ENCODE measurements around the gene LHX4.

Gene LHX4

GRCh38 chr1:180311011-180311730 is 81.1 kb downstream of the LHX4 start:
- Histone ChIP-seq H3K9me3 (ENCODE audit: low read length) (no peaks in the 10 kb centered on the region), H3K4me3 (ENCODE audit: low read depth in 1 of 2, low read length in 2 of 2) (no peak overlapping the region), H3K9ac (ENCODE audit: low read length) (no peak overlapping the region)

GRCh38 chr1:180312926-180313325 is 82.9 kb downstream of the LHX4 start:
- Histone ChIP-seq H3K36me3 (ENCODE audit: insufficient read depth, low read length) (no peaks in the 10 kb centered on the region), H3K4me1 (ENCODE audit: insufficient read depth, low read length) (no peaks in the 10 kb centered on the region), H3K9ac (ENCODE audit: low read length) (no peak overlapping the region), H3K27ac (ENCODE audit: low read depth, low read length) (no peak overlapping the region), H3K27me3 (ENCODE audit: control insufficient read depth in 1 of 2, insufficient read depth in 2 of 2, low read length in 2 of 2) (no peaks in the 10 kb centered on the region), H3K4me3 (ENCODE audit: low read depth in 1 of 2, low read length in 2 of 2) (no peak overlapping the region), H3K9me3 (ENCODE audit: low read length) (no peaks in the 10 kb centered on the region)

More at GRCh38 chr1:180311011-180311730, 81.1 kb downstream of the LHX4 start:
- Histone ChIP-seq H3K27ac (ENCODE audit: low read depth, low read length) (no peak overlapping the region), H3K36me3 (ENCODE audit: insufficient read depth, low read length) (no peaks in the 10 kb centered on the region), H3K4me1 (ENCODE audit: insufficient read depth, low read length) (no peaks in the 10 kb centered on the region), H3K27me3 (ENCODE audit: control insufficient read depth in 1 of 2, insufficient read depth in 2 of 2, low read length in 2 of 2) (no peaks in the 10 kb centered on the region)

- Histone ChIP-seq H3K27me3 (ENCODE audit: control insufficient read depth in 1 of 2, insufficient read depth in 2 of 2, low read length in 2 of 2) (no peaks in the 10 kb centered on the region), H3K27ac (ENCODE audit: low read depth, low read length) (no peak overlapping the region), H3K4me3 (ENCODE audit: low read depth in 1 of 2, low read length in 2 of 2) (no peak overlapping the region), H3K9ac (ENCODE audit: low read length) (no peak overlapping the region), H3K36me3 (ENCODE audit: insufficient read depth, low read length) (no peaks in the 10 kb centered on the region), H3K9me3 (ENCODE audit: low read length) (no peaks in the 10 kb centered on the region), H3K4me1 (ENCODE audit: insufficient read depth, low read length) (no peaks in the 10 kb centered on the region)
Measured at GRCh38 chr1:180327089-180327488, 97.0 kb downstream of the LHX4 start.

All from muscle layer of colon (tissue), 2 donors.